Measurements from ENCODE around the gene ANKRD40.

GRCh38 chr17:50664788-50665458 is 42.8 kb downstream of the ANKRD40 start:
- TF ChIP-seq FOS (IDR thresholded peaks at IDR 0.05; ENCODE audit: borderline replicate concordance, insufficient read depth, low read length) (no peak), CTCF (IDR thresholded peaks at IDR 0.05; ENCODE audit: extremely low read depth in 1 of 2, insufficient read depth in 1 of 2, low read depth in 1 of 2, low read length in 2 of 2) (no peak), GATA2 (IDR thresholded peaks at IDR 0.05; ENCODE audit: insufficient read depth, insufficient read length, low read depth, low read length) (no peak), POLR2A (IDR thresholded peaks at IDR 0.05; ENCODE audit: low read depth, low read length) (no peak), JUN (IDR thresholded peaks at IDR 0.05; ENCODE audit: borderline replicate concordance, insufficient read depth, insufficient read length, low read depth) (no peak), MAX (IDR thresholded peaks at IDR 0.05; ENCODE audit: insufficient read depth, insufficient read length) (no peak), POLR2AphosphoS5 (IDR thresholded peaks at IDR 0.05; ENCODE audit: insufficient read depth, low read depth, low read length) (no peak)
